CD4-positive, alpha-beta T cell (primary cell): ENCODE measurements around the gene FDXACB1. TPM values are rescaled to one million over a fixed set of nuclear protein-coding genes. Genes with fewer than 3 reads are reported as not detected.
A peak's percentile ranks its signal among the peaks of the same experiment; 100 is the strongest.

Experiments used
- ATAC-seq: fragments of 200-7000 bp; cut with Tn5 transposase; one replicate; pipeline ENCODE4 v1.10.0; 2022; ENCODE audit warnings: mild to moderate bottlenecking; ENCODE audit not compliant: poor library complexity
- CTCF ChIA-PET: fragments of 350-600 bp; sonication (Branson Sonifier 250); formaldehyde crosslinking; loops from one replicate; lab custom pipeline; 2021; ENCODE audit warnings: antibody characterized with exemption, inconsistent platforms; lab: Charles Lee
- POLR2A ChIA-PET: fragments of 350-600 bp; sonication (Branson Sonifier 250); formaldehyde crosslinking; loops from one replicate; lab custom pipeline; 2021; ENCODE audit warnings: antibody characterized with exemption, inconsistent platforms; lab: Charles Lee
- DNase-seq, 14 experiments: peaks; one replicate each; pipeline ENCODE4 v3.0.0-alpha.2; 2013 to 2020; ENCODE audit warnings: mixed read lengths in 2 of 14
- H3K27ac ChIP-seq, 2 donors: one replicate each; pipeline versions ENCODE4 v1.5.1 to v1.7.0; 2013; ENCODE audit warnings: low read length in 2 of 2, low read depth in 1 of 2, mild to moderate bottlenecking in 1 of 2
- H3K27me3 ChIP-seq, 2 experiments: 1 replicate in 1 of 2; 2 replicates in 1 of 2; pipeline versions ENCODE4 v1.6.1 to v1.7.0; 2013; ENCODE audit warnings: low read length in 2 of 2, control low read depth in 1 of 2, mild to moderate bottlenecking in 1 of 2, moderate library complexity in 1 of 2; ENCODE audit not compliant: insufficient read depth in 2 of 2, control insufficient read depth in 1 of 2
- H3K36me3 ChIP-seq: one replicate; pipeline ENCODE4 v1.6.1; 2013; ENCODE audit warnings: low read length, control low read depth; ENCODE audit not compliant: insufficient read depth
- H3K4me1 ChIP-seq: one replicate; pipeline ENCODE4 v1.6.1; 2013; ENCODE audit warnings: low read length, control low read depth; ENCODE audit not compliant: insufficient read depth
- H3K4me3 ChIP-seq: one replicate; pipeline ENCODE4 v1.5.1; 2013; ENCODE audit warnings: mild to moderate bottlenecking, low read length, moderate library complexity
- H3K9me3 ChIP-seq, 2 experiments: 1 replicate in 1 of 2; 2 replicates in 1 of 2; pipeline versions ENCODE4 v1.6.1 to v1.7.0; 2013; ENCODE audit warnings: low read length in 2 of 2, mild to moderate bottlenecking in 2 of 2, control low read depth in 1 of 2, moderate library complexity in 1 of 2; ENCODE audit not compliant: control insufficient read depth in 1 of 2, insufficient read depth in 1 of 2
- H3K27ac Mint-ChIP-seq: one replicate; pipeline ENCODE4 v1.8.0; 2020; ENCODE audit warnings: mixed read lengths
- H3K27me3 Mint-ChIP-seq: one replicate; pipeline ENCODE4 v1.8.0; 2021; ENCODE audit warnings: mixed read lengths
- H3K36me3 Mint-ChIP-seq: one replicate; pipeline ENCODE4 v1.8.0; 2021; ENCODE audit warnings: low read depth, mixed read lengths
- H3K4me1 Mint-ChIP-seq: one replicate; pipeline ENCODE4 v1.8.0; 2021; ENCODE audit warnings: low read depth, mixed read lengths
- H3K4me3 Mint-ChIP-seq: one replicate; pipeline ENCODE4 v1.8.0; 2020; ENCODE audit warnings: mild to moderate bottlenecking, mixed read lengths
- H3K9me3 Mint-ChIP-seq: one replicate; pipeline ENCODE4 v1.8.0; 2020; ENCODE audit warnings: mixed read lengths
- intact Hi-C, 2 experiments: fragments of 100-400 bp; cut with DNase I in 1 of 2; cut with micrococcal nuclease in 1 of 2; formaldehyde crosslinking; loops; one replicate each; pipeline versions ENCODE4 v1.15.1 to v1.9.0; 2023 to 2025; cut with DNase I, micrococcal nuclease
- total RNA-seq, 174 experiments: library from RNA in 2 of 174; stranded (reverse) in 2 of 174; gene quantifications; one replicate each; pipeline ENCODE4 v1.2.3 and lab custom pipeline; 2021 to 2026
- TF ChIP-seq, protein P1 (sequence below): fragments of 200-600 bp; IDR thresholded peaks from one replicate; pipeline ENCODE4 v1.8.0; 2022; ENCODE audit warnings: antibody characterized with exemption, mild to moderate bottlenecking

The FDXACB1 gene
- total RNA-seq, 2 experiments from 2014 or later, result 3.4 to 3.9 TPM

DNA sequence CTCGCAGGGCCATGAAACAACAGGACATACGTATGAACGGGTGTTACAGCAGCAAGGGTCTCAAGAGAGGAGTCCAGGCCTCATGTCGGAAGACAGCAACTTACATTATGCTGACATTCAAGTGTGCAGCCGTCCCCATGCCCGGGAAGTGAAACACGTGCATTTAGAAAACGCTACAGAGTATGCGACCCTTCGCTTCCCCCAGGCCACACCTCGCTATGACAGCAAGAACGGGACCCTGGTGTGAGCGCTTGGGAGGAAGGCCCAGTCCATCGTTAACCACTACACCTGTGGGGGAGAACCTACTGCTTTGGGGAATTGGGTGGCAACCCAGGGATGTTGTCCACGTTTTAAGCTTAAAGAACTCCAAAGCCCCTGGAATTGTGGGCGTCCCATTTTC lies 47.0 kb upstream of the FDXACB1 start:
- POLR2A ChIA-PET, result interaction anchor here (1.0 to 2.3 kb wide), 10 partner anchors 11 to 1388 kb away, joined by 3 to 49 read pairs (median 6); partner anchors contain the start of genes ALG9, CFAP68, DIXDC1 and FDXACB1
- Mint-ChIP-seq H3K9me3 (no peaks in the 10 kb centered on the region), H3K4me3 (peak overlapping the region; percentile 90), H3K27ac (peak overlapping the region; percentile 92), H3K4me1 (peaks cover 20% of the 10 kb centered on the region), H3K36me3 (no peaks in the 10 kb centered on the region), H3K27me3 (peaks cover 1% of the 10 kb centered on the region)
- intact Hi-C loops, result loop anchor here in 1 of 2 experiments (2.0 to 5.0 kb wide), 7 partner anchors 149 to 1386 kb away; partner anchors contain the start of genes NKAPD1, PIH1D2, PPP2R1B and PTS
- H3K9me3 ChIP-seq, result no peaks in the 10 kb centered on the region
- H3K36me3 ChIP-seq, result no peaks in the 10 kb centered on the region
- TF ChIP-seq, protein P1, sequence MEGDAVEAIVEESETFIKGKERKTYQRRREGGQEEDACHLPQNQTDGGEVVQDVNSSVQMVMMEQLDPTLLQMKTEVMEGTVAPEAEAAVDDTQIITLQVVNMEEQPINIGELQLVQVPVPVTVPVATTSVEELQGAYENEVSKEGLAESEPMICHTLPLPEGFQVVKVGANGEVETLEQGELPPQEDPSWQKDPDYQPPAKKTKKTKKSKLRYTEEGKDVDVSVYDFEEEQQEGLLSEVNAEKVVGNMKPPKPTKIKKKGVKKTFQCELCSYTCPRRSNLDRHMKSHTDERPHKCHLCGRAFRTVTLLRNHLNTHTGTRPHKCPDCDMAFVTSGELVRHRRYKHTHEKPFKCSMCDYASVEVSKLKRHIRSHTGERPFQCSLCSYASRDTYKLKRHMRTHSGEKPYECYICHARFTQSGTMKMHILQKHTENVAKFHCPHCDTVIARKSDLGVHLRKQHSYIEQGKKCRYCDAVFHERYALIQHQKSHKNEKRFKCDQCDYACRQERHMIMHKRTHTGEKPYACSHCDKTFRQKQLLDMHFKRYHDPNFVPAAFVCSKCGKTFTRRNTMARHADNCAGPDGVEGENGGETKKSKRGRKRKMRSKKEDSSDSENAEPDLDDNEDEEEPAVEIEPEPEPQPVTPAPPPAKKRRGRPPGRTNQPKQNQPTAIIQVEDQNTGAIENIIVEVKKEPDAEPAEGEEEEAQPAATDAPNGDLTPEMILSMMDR, result no peak
- H3K27ac ChIP-seq, result peak overlapping the region in 1 of 2 donors; percentile 79
- no peaks in the 10 kb centered on the region for H3K27me3 ChIP-seq
- H3K4me3 ChIP-seq, result peak overlapping the region; percentile 61
- ATAC-seq (no peak), DNase-seq (peak in 1 of 14 experiments; percentile 39)
- CTCF ChIA-PET, result interaction anchor here (1.2 to 1.9 kb wide), 6 partner anchors 12 to 84 kb away, joined by 3 to 8 read pairs (median 5); partner anchors contain the start of gene ALG9
- peaks cover 17% of the 10 kb centered on the region for H3K4me1 ChIP-seq

GRCh38 chr11:111923951-111924350 lies 45.0 kb upstream of the FDXACB1 start:
- no peaks in the 10 kb centered on the region for H3K9me3 ChIP-seq
- Mint-ChIP-seq H3K36me3 (no peaks in the 10 kb centered on the region), H3K9me3 (no peaks in the 10 kb centered on the region), H3K27me3 (peaks cover 4% of the 10 kb centered on the region), H3K27ac (no peak overlapping the region), H3K4me3 (no peak overlapping the region), H3K4me1 (peaks cover 20% of the 10 kb centered on the region)
- no peak for ATAC-seq
- CTCF ChIA-PET, result no interaction called here
- intact Hi-C loops, result no loop called here
- H3K4me3 ChIP-seq, result no peak overlapping the region
- no peak for DNase-seq
- TF ChIP-seq, protein P1, result no peak
- H3K4me1 ChIP-seq, result peaks cover 17% of the 10 kb centered on the region
- POLR2A ChIA-PET, result no interaction called here
- H3K27ac ChIP-seq, result no peak overlapping the region
- H3K36me3 ChIP-seq, result no peaks in the 10 kb centered on the region
- H3K27me3 ChIP-seq, result no peaks in the 10 kb centered on the region

DNA sequence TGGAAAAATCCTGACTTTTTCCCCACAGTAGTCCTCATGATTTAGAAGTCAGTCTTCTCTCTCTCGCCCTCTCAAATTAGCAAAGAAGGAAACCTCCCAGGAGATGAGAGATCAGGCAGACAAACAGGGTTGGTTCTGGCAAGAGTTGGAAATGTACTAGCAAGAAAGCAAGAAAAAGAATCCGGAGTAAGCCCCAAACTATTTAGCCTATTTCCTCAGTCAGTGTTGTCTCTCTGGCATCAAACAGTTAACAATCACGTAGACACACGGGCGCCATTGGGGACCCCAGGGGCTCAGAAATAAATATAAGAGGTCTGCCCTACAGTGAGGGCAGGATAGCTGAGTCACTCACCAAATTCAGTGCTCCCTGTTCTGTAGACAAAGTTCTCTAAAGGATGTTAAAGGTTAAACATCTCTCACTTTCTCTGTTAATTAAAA lies 44.4 kb upstream of the FDXACB1 start:
- no peaks in the 10 kb centered on the region for H3K9me3 ChIP-seq
- no peak for ATAC-seq
- H3K4me1 ChIP-seq, result peaks cover 17% of the 10 kb centered on the region
- H3K4me3 Mint-ChIP-seq, result no peak overlapping the region
- no peaks in the 10 kb centered on the region for H3K9me3 Mint-ChIP-seq
- no peak overlapping the region for H3K27ac ChIP-seq
- H3K36me3 Mint-ChIP-seq, result no peaks in the 10 kb centered on the region
- H3K27me3 ChIP-seq, result no peaks in the 10 kb centered on the region
- no peak overlapping the region for H3K27ac Mint-ChIP-seq
- no peak overlapping the region for H3K4me3 ChIP-seq
- H3K4me1 Mint-ChIP-seq, result peaks cover 20% of the 10 kb centered on the region
- DNase-seq, result no peak
- CTCF ChIA-PET, result no interaction called here
- H3K36me3 ChIP-seq, result no peaks in the 10 kb centered on the region
- intact Hi-C loops, result no loop called here
- POLR2A ChIA-PET, result no interaction called here
- TF ChIP-seq, protein P1, result no peak
- peaks cover 5% of the 10 kb centered on the region for H3K27me3 Mint-ChIP-seq
